Measurements from ENCODE around the gene MAP3K4.

Gene MAP3K4

GRCh38 chr6:161143663-161144430 is 152.3 kb downstream of the MAP3K4 start:
- H3K4me3 ChIP-seq (ENCODE audit: low read depth in 1 of 2, low read length in 2 of 2), result no peak overlapping the region
- no peak overlapping the region for H3K9ac ChIP-seq (ENCODE audit: low read length)
- H3K27me3 ChIP-seq (ENCODE audit: control insufficient read depth in 1 of 2, insufficient read depth in 2 of 2, low read length in 2 of 2), result no peaks in the 10 kb centered on the region
- H3K9me3 ChIP-seq (ENCODE audit: low read length), result no peaks in the 10 kb centered on the region
- H3K36me3 ChIP-seq (ENCODE audit: insufficient read depth, low read length), result peaks cover 8% of the 10 kb centered on the region
- no peak overlapping the region for H3K27ac ChIP-seq (ENCODE audit: low read depth, low read length)
- H3K4me1 ChIP-seq (ENCODE audit: insufficient read depth, low read length), result no peaks in the 10 kb centered on the region

- Histone ChIP-seq H3K27me3 (ENCODE audit: control insufficient read depth in 1 of 2, insufficient read depth in 2 of 2, low read length in 2 of 2) (no peaks in the 10 kb centered on the region), H3K27ac (ENCODE audit: low read depth, low read length) (no peak overlapping the region), H3K4me1 (ENCODE audit: insufficient read depth, low read length) (no peaks in the 10 kb centered on the region), H3K4me3 (ENCODE audit: low read depth in 1 of 2, low read length in 2 of 2) (no peak overlapping the region), H3K9ac (ENCODE audit: low read length) (no peak overlapping the region), H3K36me3 (ENCODE audit: insufficient read depth, low read length) (peaks cover 21% of the 10 kb centered on the region), H3K9me3 (ENCODE audit: low read length) (no peaks in the 10 kb centered on the region)
Observed at GRCh38 chr6:161150136-161150535, 158.6 kb downstream of the MAP3K4 start.

- no peak overlapping the region for H3K4me3 ChIP-seq (ENCODE audit: low read depth in 1 of 2, low read length in 2 of 2)
- no peaks in the 10 kb centered on the region for H3K4me1 ChIP-seq (ENCODE audit: insufficient read depth, low read length)
- H3K27me3 ChIP-seq (ENCODE audit: control insufficient read depth in 1 of 2, insufficient read depth in 2 of 2, low read length in 2 of 2), result no peaks in the 10 kb centered on the region
- H3K27ac ChIP-seq (ENCODE audit: low read depth, low read length), result no peak overlapping the region
- H3K9me3 ChIP-seq (ENCODE audit: low read length), result no peaks in the 10 kb centered on the region
- H3K9ac ChIP-seq (ENCODE audit: low read length), result no peak overlapping the region
- peaks cover 21% of the 10 kb centered on the region for H3K36me3 ChIP-seq (ENCODE audit: insufficient read depth, low read length)
Observed at GRCh38 chr6:161150566-161150965, 159.0 kb downstream of the MAP3K4 start.

- peaks cover 21% of the 10 kb centered on the region for H3K36me3 ChIP-seq (ENCODE audit: insufficient read depth, low read length)
- no peaks in the 10 kb centered on the region for H3K4me1 ChIP-seq (ENCODE audit: insufficient read depth, low read length)
Observed at GRCh38 chr6:161151059-161151645, 159.6 kb downstream of the MAP3K4 start.

GRCh38 chr6:161151660-161152526 is 160.3 kb downstream of the MAP3K4 start:
- H3K9me3 ChIP-seq (ENCODE audit: low read length), result no peaks in the 10 kb centered on the region
- H3K4me1 ChIP-seq (ENCODE audit: insufficient read depth, low read length), result no peaks in the 10 kb centered on the region
- no peak overlapping the region for H3K4me3 ChIP-seq (ENCODE audit: low read depth in 1 of 2, low read length in 2 of 2)
- H3K9ac ChIP-seq (ENCODE audit: low read length), result no peak overlapping the region
- no peaks in the 10 kb centered on the region for H3K27me3 ChIP-seq (ENCODE audit: control insufficient read depth in 1 of 2, insufficient read depth in 2 of 2, low read length in 2 of 2)
- H3K36me3 ChIP-seq (ENCODE audit: insufficient read depth, low read length), result peaks cover 21% of the 10 kb centered on the region
- no peak overlapping the region for H3K27ac ChIP-seq (ENCODE audit: low read depth, low read length)

More at GRCh38 chr6:161151059-161151645, 159.6 kb downstream of the MAP3K4 start:
- no peak overlapping the region for H3K4me3 ChIP-seq (ENCODE audit: low read depth in 1 of 2, low read length in 2 of 2)
- H3K27ac ChIP-seq (ENCODE audit: low read depth, low read length), result no peak overlapping the region
- H3K27me3 ChIP-seq (ENCODE audit: control insufficient read depth in 1 of 2, insufficient read depth in 2 of 2, low read length in 2 of 2), result no peaks in the 10 kb centered on the region
- no peaks in the 10 kb centered on the region for H3K9me3 ChIP-seq (ENCODE audit: low read length)
- H3K9ac ChIP-seq (ENCODE audit: low read length), result no peak overlapping the region

GRCh38 chr6:161152527-161152862 is 160.9 kb downstream of the MAP3K4 start:
- Histone ChIP-seq H3K4me3 (ENCODE audit: low read depth in 1 of 2, low read length in 2 of 2) (no peak overlapping the region), H3K36me3 (ENCODE audit: insufficient read depth, low read length) (peaks cover 21% of the 10 kb centered on the region), H3K9me3 (ENCODE audit: low read length) (no peaks in the 10 kb centered on the region), H3K27ac (ENCODE audit: low read depth, low read length) (no peak overlapping the region), H3K4me1 (ENCODE audit: insufficient read depth, low read length) (no peaks in the 10 kb centered on the region), H3K9ac (ENCODE audit: low read length) (no peak overlapping the region), H3K27me3 (ENCODE audit: control insufficient read depth in 1 of 2, insufficient read depth in 2 of 2, low read length in 2 of 2) (no peaks in the 10 kb centered on the region)

GRCh38 chr6:161152907-161153662 is 161.5 kb downstream of the MAP3K4 start:
- H3K27me3 ChIP-seq (ENCODE audit: control insufficient read depth in 1 of 2, insufficient read depth in 2 of 2, low read length in 2 of 2), result no peaks in the 10 kb centered on the region
- no peak overlapping the region for H3K9ac ChIP-seq (ENCODE audit: low read length)
- H3K4me1 ChIP-seq (ENCODE audit: insufficient read depth, low read length), result no peaks in the 10 kb centered on the region
- peaks cover 21% of the 10 kb centered on the region for H3K36me3 ChIP-seq (ENCODE audit: insufficient read depth, low read length)
- no peaks in the 10 kb centered on the region for H3K9me3 ChIP-seq (ENCODE audit: low read length)
- no peak overlapping the region for H3K27ac ChIP-seq (ENCODE audit: low read depth, low read length)
- H3K4me3 ChIP-seq (ENCODE audit: low read depth in 1 of 2, low read length in 2 of 2), result no peak overlapping the region

- no peak overlapping the region for H3K9ac ChIP-seq (ENCODE audit: low read length)
- peaks cover 16% of the 10 kb centered on the region for H3K36me3 ChIP-seq (ENCODE audit: insufficient read depth, low read length)
- no peak overlapping the region for H3K4me3 ChIP-seq (ENCODE audit: low read depth in 1 of 2, low read length in 2 of 2)
- no peak overlapping the region for H3K27ac ChIP-seq (ENCODE audit: low read depth, low read length)
- H3K9me3 ChIP-seq (ENCODE audit: low read length), result no peaks in the 10 kb centered on the region
- no peaks in the 10 kb centered on the region for H3K27me3 ChIP-seq (ENCODE audit: control insufficient read depth in 1 of 2, insufficient read depth in 2 of 2, low read length in 2 of 2)
- no peaks in the 10 kb centered on the region for H3K4me1 ChIP-seq (ENCODE audit: insufficient read depth, low read length)
Observed at GRCh38 chr6:161153725-161154124, 162.2 kb downstream of the MAP3K4 start.

GRCh38 chr6:161154796-161155335 is 163.3 kb downstream of the MAP3K4 start:
- no peak overlapping the region for H3K4me3 ChIP-seq (ENCODE audit: low read depth in 1 of 2, low read length in 2 of 2)
- H3K27me3 ChIP-seq (ENCODE audit: control insufficient read depth in 1 of 2, insufficient read depth in 2 of 2, low read length in 2 of 2), result no peaks in the 10 kb centered on the region
- H3K27ac ChIP-seq (ENCODE audit: low read depth, low read length), result no peak overlapping the region
- H3K4me1 ChIP-seq (ENCODE audit: insufficient read depth, low read length), result no peaks in the 10 kb centered on the region
- no peaks in the 10 kb centered on the region for H3K9me3 ChIP-seq (ENCODE audit: low read length)
- H3K9ac ChIP-seq (ENCODE audit: low read length), result no peak overlapping the region
- peaks cover 9% of the 10 kb centered on the region for H3K36me3 ChIP-seq (ENCODE audit: insufficient read depth, low read length)

- Histone ChIP-seq H3K27me3 (ENCODE audit: control insufficient read depth in 1 of 2, insufficient read depth in 2 of 2, low read length in 2 of 2) (no peaks in the 10 kb centered on the region), H3K4me1 (ENCODE audit: insufficient read depth, low read length) (peaks cover 18% of the 10 kb centered on the region), H3K36me3 (ENCODE audit: insufficient read depth, low read length) (peaks cover 19% of the 10 kb centered on the region), H3K4me3 (ENCODE audit: low read depth in 1 of 2, low read length in 2 of 2) (no peak overlapping the region), H3K9me3 (ENCODE audit: low read length) (no peaks in the 10 kb centered on the region), H3K27ac (ENCODE audit: low read depth, low read length) (no peak overlapping the region), H3K9ac (ENCODE audit: low read length) (no peak overlapping the region)
Observed at GRCh38 chr6:161161121-161161520, 169.6 kb downstream of the MAP3K4 start.

All from muscle layer of colon (tissue), 2 donors.